ENCODE results near the gene TNNT2. TPM values are rescaled to one million over a fixed set of nuclear protein-coding genes. Genes with fewer than 3 reads are reported as not detected.

The TNNT2 gene
- total and polyA plus RNA-seq, 7 donors, result 0.52 to 26.6 (median 5.7) TPM

DNA sequence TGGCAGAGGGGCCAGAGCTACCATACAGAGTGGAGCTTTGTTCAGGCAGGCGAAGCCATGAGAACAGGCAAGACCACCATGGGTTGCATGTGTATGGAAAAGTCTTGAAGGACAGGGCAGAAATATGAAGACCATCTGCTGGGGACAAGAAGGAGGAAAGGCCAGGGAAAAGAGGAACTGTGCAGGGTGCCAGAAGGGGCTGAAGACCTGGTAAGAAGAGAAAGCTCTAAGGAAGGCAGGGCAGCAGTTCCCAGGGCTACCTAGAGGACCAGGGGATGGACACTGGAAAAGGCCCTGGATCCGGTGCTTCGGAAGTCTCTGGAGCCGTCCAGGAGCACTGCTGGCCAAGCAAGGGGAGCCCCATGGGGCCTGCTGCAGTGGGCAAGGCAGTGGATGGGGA lies 50.8 kb downstream of the TNNT2 start:
- Histone ChIP-seq H3K9me3 (no peaks in the 10 kb centered on the region), H3K4me3 (no peak overlapping the region), H3K36me3 (ENCODE audit: insufficient read depth in 1 of 2, low read depth in 1 of 2) (no peaks in the 10 kb centered on the region), H3K27me3 (ENCODE audit: insufficient read depth in 3 of 3, low read length in 2 of 3) (no peaks in the 10 kb centered on the region), H3K27ac (no peak overlapping the region), H3K4me1 (peaks cover 6% of the 10 kb centered on the region)
- 75 to 98% (median 91%) methylated on average over 4 of the region's 4 CpGs for whole genome bisulfite sequencing, 3 donors
- intact Hi-C loops (cut with DNase I), result no loop called here
- DNase-seq (no peak), ATAC-seq (no peak)
- TF ChIP-seq, protein P1, sequence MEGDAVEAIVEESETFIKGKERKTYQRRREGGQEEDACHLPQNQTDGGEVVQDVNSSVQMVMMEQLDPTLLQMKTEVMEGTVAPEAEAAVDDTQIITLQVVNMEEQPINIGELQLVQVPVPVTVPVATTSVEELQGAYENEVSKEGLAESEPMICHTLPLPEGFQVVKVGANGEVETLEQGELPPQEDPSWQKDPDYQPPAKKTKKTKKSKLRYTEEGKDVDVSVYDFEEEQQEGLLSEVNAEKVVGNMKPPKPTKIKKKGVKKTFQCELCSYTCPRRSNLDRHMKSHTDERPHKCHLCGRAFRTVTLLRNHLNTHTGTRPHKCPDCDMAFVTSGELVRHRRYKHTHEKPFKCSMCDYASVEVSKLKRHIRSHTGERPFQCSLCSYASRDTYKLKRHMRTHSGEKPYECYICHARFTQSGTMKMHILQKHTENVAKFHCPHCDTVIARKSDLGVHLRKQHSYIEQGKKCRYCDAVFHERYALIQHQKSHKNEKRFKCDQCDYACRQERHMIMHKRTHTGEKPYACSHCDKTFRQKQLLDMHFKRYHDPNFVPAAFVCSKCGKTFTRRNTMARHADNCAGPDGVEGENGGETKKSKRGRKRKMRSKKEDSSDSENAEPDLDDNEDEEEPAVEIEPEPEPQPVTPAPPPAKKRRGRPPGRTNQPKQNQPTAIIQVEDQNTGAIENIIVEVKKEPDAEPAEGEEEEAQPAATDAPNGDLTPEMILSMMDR (IDR thresholded peaks at IDR 0.05), result no peak

DNA sequence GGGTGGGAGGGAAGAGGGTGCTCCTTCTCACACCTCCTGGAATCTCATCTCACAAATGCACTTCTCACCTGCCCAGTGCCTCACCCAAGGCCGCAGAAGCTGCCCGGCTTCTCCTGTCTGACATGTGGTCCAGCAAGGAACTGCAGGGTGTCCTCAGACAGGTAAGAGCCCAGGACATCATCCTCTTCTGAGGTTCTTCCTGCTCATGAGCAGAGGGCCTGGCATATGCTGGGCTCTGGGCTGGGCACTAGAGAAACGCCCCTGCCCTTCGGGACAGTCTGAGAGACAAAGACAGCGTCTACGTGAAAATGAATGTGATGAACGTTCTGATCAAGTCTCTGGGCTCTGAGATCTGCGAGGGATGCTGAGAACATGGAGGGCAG lies 51.8 kb downstream of the TNNT2 start:
- no peaks in the 10 kb centered on the region for H3K9me3 ChIP-seq
- ATAC-seq, result no peak
- H3K27ac ChIP-seq, result no peak overlapping the region
- intact Hi-C loops (cut with DNase I), result no loop called here
- peaks cover 6% of the 10 kb centered on the region for H3K4me1 ChIP-seq
- no peak for DNase-seq
- 95 to 98% (median 96%) methylated on average over 8 of the region's 8 CpGs for WGBS, 3 donors
- H3K36me3 ChIP-seq (ENCODE audit: insufficient read depth in 1 of 2, low read depth in 1 of 2), result no peaks in the 10 kb centered on the region
- TF ChIP-seq, protein P1 (IDR thresholded peaks at IDR 0.05), result no peak
- no peak overlapping the region for H3K4me3 ChIP-seq
- H3K27me3 ChIP-seq (ENCODE audit: insufficient read depth in 3 of 3, low read length in 2 of 3), result no peaks in the 10 kb centered on the region

DNA sequence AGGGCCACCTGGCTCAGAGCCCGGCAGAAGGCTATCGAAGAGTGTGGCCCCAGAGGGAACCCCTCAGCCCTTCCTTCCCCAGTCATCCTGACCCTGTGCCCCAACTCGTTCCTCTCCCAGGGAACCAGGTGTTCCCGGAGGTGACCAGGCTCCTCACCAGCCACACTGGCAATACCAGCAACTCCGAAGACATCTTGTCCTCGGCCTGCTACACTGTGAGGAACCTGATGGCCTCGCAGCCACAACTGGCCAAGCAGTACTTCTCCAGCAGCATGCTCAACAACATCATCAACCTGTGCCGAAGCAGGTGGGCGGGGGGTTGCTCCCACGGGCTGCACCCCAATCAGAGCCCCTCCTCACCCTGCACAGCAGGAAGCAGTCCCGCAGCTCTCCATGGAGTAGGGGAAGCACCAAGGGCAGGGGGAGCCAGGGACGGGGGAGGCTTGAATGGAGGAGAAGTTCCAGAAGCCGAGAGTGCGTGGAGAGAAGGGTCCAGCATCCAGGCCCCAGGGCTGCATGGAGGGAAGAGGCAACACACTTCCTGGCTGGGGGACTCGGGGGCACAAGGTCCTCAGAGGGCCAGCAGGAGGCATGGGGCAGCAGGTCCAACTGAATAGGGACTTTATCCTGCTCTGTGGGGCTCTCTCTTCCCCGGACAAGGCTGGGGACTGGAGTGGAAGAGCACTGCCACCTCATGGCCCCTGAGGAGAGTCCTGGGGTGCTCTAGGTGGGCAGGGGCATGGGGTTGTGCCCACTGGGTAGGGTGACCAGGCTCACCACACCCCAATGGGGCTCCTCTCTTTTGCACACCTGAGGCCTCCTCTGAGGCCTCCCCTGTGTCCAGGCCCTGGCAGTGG lies 52.4 kb downstream of the TNNT2 start:
- TF ChIP-seq, protein P1 (IDR thresholded peaks at IDR 0.05), result no peak
- ATAC-seq, result no peak

DNA sequence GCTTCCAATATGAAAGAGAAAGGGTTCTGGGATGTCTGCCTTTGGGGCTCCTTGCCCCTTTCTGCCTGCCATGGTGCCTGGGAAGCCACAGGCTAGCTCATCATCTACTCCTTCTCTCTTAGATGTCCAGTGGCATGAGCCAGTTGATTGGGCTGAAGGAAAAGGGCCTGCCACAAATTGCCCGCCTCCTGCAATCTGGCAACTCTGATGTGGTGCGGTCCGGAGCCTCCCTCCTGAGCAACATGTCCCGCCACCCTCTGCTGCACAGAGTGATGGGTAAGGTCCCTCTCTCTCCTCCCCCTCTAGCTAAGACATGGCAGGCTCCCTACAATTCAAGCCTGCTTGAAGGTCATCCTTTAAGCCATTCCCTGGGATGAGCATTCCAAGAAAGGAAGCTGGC lies 53.2 kb downstream of the TNNT2 start:
- intact Hi-C loops (cut with DNase I), result no loop called here
- Histone ChIP-seq H3K4me3 (no peak overlapping the region), H3K9me3 (no peaks in the 10 kb centered on the region), H3K27ac (no peak overlapping the region), H3K27me3 (ENCODE audit: insufficient read depth in 3 of 3, low read length in 2 of 3) (no peaks in the 10 kb centered on the region), H3K4me1 (peaks cover under 1% of the 10 kb centered on the region), H3K36me3 (ENCODE audit: insufficient read depth in 1 of 2, low read depth in 1 of 2) (no peaks in the 10 kb centered on the region)
- ATAC-seq, result no peak
- TF ChIP-seq, protein P1 (IDR thresholded peaks at IDR 0.05), result no peak
- no peak for DNase-seq
- 95 to 100% (median 96%) methylated on average over 4 of the region's 4 CpGs for WGBS, 3 donors

More for the DNA sequence above, 52.4 kb downstream of the TNNT2 start:
- intact Hi-C loops (cut with DNase I), result no loop called here
- WGBS, 3 donors, result 79 to 84% (median 81%) methylated on average over 16 of the region's 16 CpGs
- no peaks in the 10 kb centered on the region for H3K9me3 ChIP-seq
- no peaks in the 10 kb centered on the region for H3K36me3 ChIP-seq (ENCODE audit: insufficient read depth in 1 of 2, low read depth in 1 of 2)
- no peak overlapping the region for H3K4me3 ChIP-seq
- H3K27ac ChIP-seq, result no peak overlapping the region
- no peak for DNase-seq
- H3K4me1 ChIP-seq, result peaks cover 6% of the 10 kb centered on the region
- no peaks in the 10 kb centered on the region for H3K27me3 ChIP-seq (ENCODE audit: insufficient read depth in 3 of 3, low read length in 2 of 3)
